Panc1 (cell line): Measurements from ENCODE around the gene INTS1. TPM values are rescaled to one million over a fixed set of nuclear protein-coding genes. Genes with fewer than 3 reads are reported as not detected.

Experiments used
- ATAC-seq: fragments of 200-7000 bp; cut with Tn5 transposase; 2 replicates; pipeline ENCODE4 v1.9.1; 2020; ENCODE audit warnings: mild to moderate bottlenecking, moderate library complexity
- BruUV-seq: library from RNA; stranded (reverse); fragments of 400-500 nt; replicated peaks from 2 replicates; lab custom pipeline; 2021; lab: Mats Ljungman, UMichigan
- CTCF ChIA-PET: fragments of 300-600 bp; sonication (Branson Sonifier 250); formaldehyde crosslinking; loops from one replicate; lab custom pipeline; 2022; ENCODE audit warnings: antibody characterized with exemption; lab: Charles Lee
- POLR2A ChIA-PET: fragments of 300-600 bp; sonication (Branson Sonifier 250); formaldehyde crosslinking; loops from one replicate; lab custom pipeline; 2022; ENCODE audit warnings: antibody characterized with exemption; lab: Charles Lee
- DNase-seq: peaks from one replicate; pipeline ENCODE4 v3.0.0-alpha.2; 2010; ENCODE audit warnings: low read depth, low spot score
- H3K27ac ChIP-seq: 2 replicates; pipeline ENCODE4 v1.5.1; 2011; ENCODE audit warnings: mild to moderate bottlenecking, low read length, inconsistent platforms
- H3K27me3 ChIP-seq: fragments of 200-500 bp; sonication (Bioruptor generic); 2 replicates; pipeline ENCODE4 v1.6.0; 2014; ENCODE audit warnings: low read length, inconsistent platforms; ENCODE audit not compliant: control insufficient read depth, insufficient read depth
- H3K36me3 ChIP-seq: fragments of 200-500 bp; sonication (Bioruptor generic); 2 replicates; pipeline ENCODE4 v1.5.1; 2014; ENCODE audit warnings: inconsistent platforms, mild to moderate bottlenecking, low read length, moderate library complexity; ENCODE audit not compliant: control insufficient read depth, insufficient read depth
- H3K4me1 ChIP-seq: 2 replicates; pipeline ENCODE4 v1.5.1; 2011; ENCODE audit warnings: inconsistent platforms, mild to moderate bottlenecking, low read length, moderate library complexity; ENCODE audit not compliant: control insufficient read depth, insufficient read depth
- H3K4me3 ChIP-seq, 2 experiments: 2 replicates each; pipeline ENCODE4 v1.5.1; 2011 to 2012; ENCODE audit warnings: low read depth in 2 of 2, low read length in 2 of 2, mild to moderate bottlenecking in 2 of 2, inconsistent platforms in 1 of 2, moderate library complexity in 1 of 2
- H3K9me3 ChIP-seq: fragments of 200-500 bp; sonication (Bioruptor generic); 2 replicates; pipeline ENCODE4 v1.5.1; 2014; ENCODE audit warnings: low read depth, mild to moderate bottlenecking, inconsistent platforms, low read length, moderate library complexity; ENCODE audit not compliant: control insufficient read depth, insufficient read depth
- POLR2AphosphoS5 ChIP-seq: IDR thresholded peaks from 2 replicates; pipeline ENCODE4 v1.6.1; 2012; ENCODE audit warnings: mild to moderate bottlenecking, low read depth, low read length, moderate library complexity
- SIN3A ChIP-seq: IDR thresholded peaks from 2 replicates; pipeline ENCODE4 v1.6.1; 2012; ENCODE audit warnings: low read depth, mild to moderate bottlenecking, low read length, moderate library complexity, borderline replicate concordance; ENCODE audit not compliant: insufficient read depth
- TCF7L2 ChIP-seq: IDR thresholded peaks from 2 replicates; pipeline ENCODE4 v1.6.1; 2011; ENCODE audit warnings: mild to moderate bottlenecking, low read depth, low read length, inconsistent platforms
- in situ Hi-C: cut with HindIII; loops from 2 replicates; pipeline ENCODE4 v1.10.0; 2016; ENCODE audit warnings: low sequenced_read_pairs, low pct_unique_long_range_greater_than_20kb
- intact Hi-C: fragments of 100-400 bp; cut with micrococcal nuclease; formaldehyde crosslinking; loops from one replicate; pipeline ENCODE4 v1.10.0; 2022; ENCODE audit not compliant: unreplicated experiment
- total RNA-seq: library from RNA; stranded (reverse); gene quantifications from one replicate; pipeline ENCODE4 v1.2.1, GENCODE V29; 2021; ENCODE audit not compliant: unreplicated experiment
- TF ChIP-seq, protein P1 (sequence below), 2 experiments: IDR thresholded peaks; 2 replicates each; pipeline ENCODE4 v1.6.1; 2011 to 2012; ENCODE audit warnings: low read depth in 2 of 2, control low read depth in 1 of 2, low read length in 1 of 2, mild to moderate bottlenecking in 1 of 2, moderate library complexity in 1 of 2; ENCODE audit not compliant: insufficient read depth in 1 of 2
- TF ChIP-seq, protein P2 (sequence below): fragments of 450-650 bp; IDR thresholded peaks from 2 replicates; pipeline ENCODE4 v1.5.1; 2017; ENCODE audit warnings: mild to moderate bottlenecking

INTS1 gene
- total RNA-seq, 1 experiment from 2014 or later, result 173 TPM

DNA sequence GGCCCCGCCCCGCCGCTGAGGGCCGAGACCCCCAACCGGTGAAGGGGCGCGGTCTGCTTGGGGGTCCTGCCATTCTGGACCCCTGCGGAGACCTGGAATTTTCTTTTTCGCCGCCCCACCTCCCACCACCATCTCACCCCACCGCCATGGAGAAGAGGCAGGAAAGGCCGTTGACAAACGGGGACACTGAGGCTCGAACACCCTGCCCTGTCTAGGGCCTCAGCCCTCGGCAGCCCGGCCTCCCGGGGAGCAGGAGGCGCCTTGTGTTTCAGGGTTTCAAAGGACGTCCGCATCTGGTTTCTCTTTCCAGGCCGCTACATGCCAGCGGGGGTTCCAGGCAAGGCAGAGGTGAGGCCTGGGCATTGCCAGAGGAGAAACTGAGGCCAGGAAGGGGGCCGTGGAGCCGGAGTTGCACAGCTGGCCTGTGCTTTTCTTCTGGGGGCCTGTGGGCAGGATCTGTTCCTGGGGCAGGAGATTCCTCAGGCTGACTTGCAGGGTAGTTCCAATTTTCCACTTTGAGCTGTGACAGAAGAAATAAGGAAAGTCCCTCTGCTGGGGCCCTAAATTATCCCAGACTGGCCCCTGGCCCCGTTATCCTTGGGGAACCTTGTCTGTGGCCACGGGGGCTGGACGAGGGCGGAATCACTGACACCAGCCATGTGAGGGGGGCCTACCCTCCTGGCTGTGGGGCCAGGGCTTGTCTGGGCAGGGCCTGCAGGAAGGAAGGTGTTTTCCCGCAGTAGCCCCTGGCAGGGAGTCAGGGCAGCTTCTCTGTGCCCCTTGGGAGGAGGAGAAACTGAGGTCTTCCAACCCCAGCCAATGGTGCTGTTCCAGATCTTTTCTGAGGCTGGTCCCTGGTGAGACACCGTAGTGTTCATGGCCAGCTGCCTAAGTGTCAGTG, 44.0 kb downstream of the INTS1 start:
- TF ChIP-seq, protein P1, sequence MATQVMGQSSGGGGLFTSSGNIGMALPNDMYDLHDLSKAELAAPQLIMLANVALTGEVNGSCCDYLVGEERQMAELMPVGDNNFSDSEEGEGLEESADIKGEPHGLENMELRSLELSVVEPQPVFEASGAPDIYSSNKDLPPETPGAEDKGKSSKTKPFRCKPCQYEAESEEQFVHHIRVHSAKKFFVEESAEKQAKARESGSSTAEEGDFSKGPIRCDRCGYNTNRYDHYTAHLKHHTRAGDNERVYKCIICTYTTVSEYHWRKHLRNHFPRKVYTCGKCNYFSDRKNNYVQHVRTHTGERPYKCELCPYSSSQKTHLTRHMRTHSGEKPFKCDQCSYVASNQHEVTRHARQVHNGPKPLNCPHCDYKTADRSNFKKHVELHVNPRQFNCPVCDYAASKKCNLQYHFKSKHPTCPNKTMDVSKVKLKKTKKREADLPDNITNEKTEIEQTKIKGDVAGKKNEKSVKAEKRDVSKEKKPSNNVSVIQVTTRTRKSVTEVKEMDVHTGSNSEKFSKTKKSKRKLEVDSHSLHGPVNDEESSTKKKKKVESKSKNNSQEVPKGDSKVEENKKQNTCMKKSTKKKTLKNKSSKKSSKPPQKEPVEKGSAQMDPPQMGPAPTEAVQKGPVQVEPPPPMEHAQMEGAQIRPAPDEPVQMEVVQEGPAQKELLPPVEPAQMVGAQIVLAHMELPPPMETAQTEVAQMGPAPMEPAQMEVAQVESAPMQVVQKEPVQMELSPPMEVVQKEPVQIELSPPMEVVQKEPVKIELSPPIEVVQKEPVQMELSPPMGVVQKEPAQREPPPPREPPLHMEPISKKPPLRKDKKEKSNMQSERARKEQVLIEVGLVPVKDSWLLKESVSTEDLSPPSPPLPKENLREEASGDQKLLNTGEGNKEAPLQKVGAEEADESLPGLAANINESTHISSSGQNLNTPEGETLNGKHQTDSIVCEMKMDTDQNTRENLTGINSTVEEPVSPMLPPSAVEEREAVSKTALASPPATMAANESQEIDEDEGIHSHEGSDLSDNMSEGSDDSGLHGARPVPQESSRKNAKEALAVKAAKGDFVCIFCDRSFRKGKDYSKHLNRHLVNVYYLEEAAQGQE (IDR thresholded peaks at IDR 0.05; ENCODE audit: insufficient read depth in 1 of 2, low read depth in 2 of 2, low read length in 1 of 2), result no peak
- TF ChIP-seq POLR2AphosphoS5 (no peak), TCF7L2 (no peak), SIN3A (no peak)
- TF ChIP-seq, protein P2, sequence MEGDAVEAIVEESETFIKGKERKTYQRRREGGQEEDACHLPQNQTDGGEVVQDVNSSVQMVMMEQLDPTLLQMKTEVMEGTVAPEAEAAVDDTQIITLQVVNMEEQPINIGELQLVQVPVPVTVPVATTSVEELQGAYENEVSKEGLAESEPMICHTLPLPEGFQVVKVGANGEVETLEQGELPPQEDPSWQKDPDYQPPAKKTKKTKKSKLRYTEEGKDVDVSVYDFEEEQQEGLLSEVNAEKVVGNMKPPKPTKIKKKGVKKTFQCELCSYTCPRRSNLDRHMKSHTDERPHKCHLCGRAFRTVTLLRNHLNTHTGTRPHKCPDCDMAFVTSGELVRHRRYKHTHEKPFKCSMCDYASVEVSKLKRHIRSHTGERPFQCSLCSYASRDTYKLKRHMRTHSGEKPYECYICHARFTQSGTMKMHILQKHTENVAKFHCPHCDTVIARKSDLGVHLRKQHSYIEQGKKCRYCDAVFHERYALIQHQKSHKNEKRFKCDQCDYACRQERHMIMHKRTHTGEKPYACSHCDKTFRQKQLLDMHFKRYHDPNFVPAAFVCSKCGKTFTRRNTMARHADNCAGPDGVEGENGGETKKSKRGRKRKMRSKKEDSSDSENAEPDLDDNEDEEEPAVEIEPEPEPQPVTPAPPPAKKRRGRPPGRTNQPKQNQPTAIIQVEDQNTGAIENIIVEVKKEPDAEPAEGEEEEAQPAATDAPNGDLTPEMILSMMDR, result no peak
- Histone ChIP-seq H3K4me1 (peaks cover 50% of the 10 kb centered on the region), H3K27me3 (no peaks in the 10 kb centered on the region), H3K4me3 (peak overlapping the region; percentile 42 to 65), H3K27ac (peak overlapping the region; percentile 96), H3K36me3 (peaks cover 2% of the 10 kb centered on the region; the same call in 1 of the 2 replicates), H3K9me3 (no peaks in the 10 kb centered on the region)
- CTCF ChIA-PET, result no interaction called here
- intact Hi-C loops (loop anchor here (5.0 kb wide), 1 partner anchor 242 kb away; no protein-coding TSS in a partner anchor), in situ Hi-C loops (no loop called here)
- POLR2A ChIA-PET, result no interaction called here
- ATAC-seq (no peak), DNase-seq (no peak)
- no TSS peak for BruUV-seq

- ATAC-seq (peak; percentile 83), DNase-seq (peak; percentile 80)
- H3K27me3 ChIP-seq, result no peaks in the 10 kb centered on the region
- no peak for TF ChIP-seq TCF7L2
- TF ChIP-seq, protein P2, result no peak
- TF ChIP-seq, protein P1 (IDR thresholded peaks at IDR 0.05; ENCODE audit: insufficient read depth in 1 of 2, low read depth in 2 of 2, low read length in 1 of 2), result no peak
- no peak for TF ChIP-seq SIN3A
- TF ChIP-seq POLR2AphosphoS5, result no peak
- H3K4me1 ChIP-seq, result peaks cover 57% of the 10 kb centered on the region
- no TSS peak for BruUV-seq
- ChIA-PET CTCF (no interaction called here), POLR2A (no interaction called here)
- H3K9me3 ChIP-seq, result no peaks in the 10 kb centered on the region
- H3K4me3 ChIP-seq, result peak overlapping the region; percentile 76 to 87
- in situ Hi-C loops (no loop called here), intact Hi-C loops (loop anchor here (5.0 kb wide), 1 partner anchor 243 kb away; no protein-coding TSS in a partner anchor)
- no peak overlapping the region for H3K27ac ChIP-seq
- H3K36me3 ChIP-seq, result peaks cover 2% of the 10 kb centered on the region; the same call in 1 of the 2 replicates
Measured at GRCh38 chr7:1459512-1459892, 44.7 kb downstream of the INTS1 start.
